Parathyroid adenoma (tissue), 2 donors: ENCODE results near the gene EYA3.

ENCODE experiments used
- H2AFZ ChIP-seq: fragments of 300-600 bp; sonication (generic); one replicate; pipeline ENCODE4 v1.7.0; 2017; ENCODE audit warnings: antibody characterized with exemption, mild to moderate bottlenecking
- H3K27ac ChIP-seq: fragments of 300-600 bp; sonication (generic); one replicate; pipeline ENCODE4 v1.7.0; 2017
- H3K27me3 ChIP-seq: fragments of 300-600 bp; sonication (generic); one replicate; pipeline ENCODE4 v1.7.0; 2017; ENCODE audit warnings: low read length; ENCODE audit not compliant: control insufficient read depth, insufficient read depth
- H3K36me3 ChIP-seq: fragments of 300-600 bp; sonication (generic); one replicate; pipeline ENCODE4 v1.7.0; 2017; ENCODE audit warnings: low read length; ENCODE audit not compliant: control insufficient read depth, insufficient read depth
- H3K4me1 ChIP-seq: fragments of 300-600 bp; sonication (generic); one replicate; pipeline ENCODE4 v1.7.0; 2017; ENCODE audit warnings: control low read depth
- H3K4me2 ChIP-seq: fragments of 300-600 bp; sonication (generic); one replicate; pipeline ENCODE4 v1.7.0; 2017; ENCODE audit warnings: low read length
- H3K4me3 ChIP-seq: fragments of 300-600 bp; sonication (generic); one replicate; pipeline ENCODE4 v1.7.0; 2017; ENCODE audit warnings: low read depth, low read length
- H3K79me2 ChIP-seq: fragments of 300-600 bp; sonication (generic); one replicate; pipeline ENCODE4 v1.7.0; 2017; ENCODE audit warnings: control low read depth
- H3K9ac ChIP-seq: fragments of 300-600 bp; sonication (generic); one replicate; pipeline ENCODE4 v1.7.0; 2017; ENCODE audit warnings: mild to moderate bottlenecking
- H3K9me3 ChIP-seq: fragments of 300-600 bp; sonication (generic); one replicate; pipeline ENCODE4 v1.7.0; 2017; ENCODE audit warnings: low read length; ENCODE audit not compliant: control insufficient read depth
- CTCF ChIP-seq: fragments of 300-600 bp; sonication (generic); IDR thresholded peaks from one replicate; pipeline ENCODE4 v1.7.0; 2017; ENCODE audit warnings: antibody characterized with exemption, mild to moderate bottlenecking
- donor health status: primary hyperparathyroidism.

Gene EYA3

GRCh38 chr1:27994060-27994459 is 94.3 kb downstream of the EYA3 start:
- no peaks in the 10 kb centered on the region for H3K4me1 ChIP-seq
- no peak overlapping the region for H3K4me2 ChIP-seq
- no peaks in the 10 kb centered on the region for H3K79me2 ChIP-seq
- no peaks in the 10 kb centered on the region for H3K9me3 ChIP-seq
- H2AFZ ChIP-seq = no peak overlapping the region
- H3K36me3 ChIP-seq = no peaks in the 10 kb centered on the region
- TF ChIP-seq CTCF = no peak
- no peak overlapping the region for H3K27ac ChIP-seq
- no peaks in the 10 kb centered on the region for H3K27me3 ChIP-seq
- H3K4me3 ChIP-seq = no peak overlapping the region
- no peak overlapping the region for H3K9ac ChIP-seq

GRCh38 chr1:27993241-27993640 is 95.2 kb downstream of the EYA3 start:
- H3K4me3 ChIP-seq = no peak overlapping the region
- H3K27ac ChIP-seq = no peak overlapping the region
- no peaks in the 10 kb centered on the region for H3K9me3 ChIP-seq
- no peak overlapping the region for H3K4me2 ChIP-seq
- H3K9ac ChIP-seq = no peak overlapping the region
- H3K27me3 ChIP-seq = no peaks in the 10 kb centered on the region
- no peaks in the 10 kb centered on the region for H3K79me2 ChIP-seq
- no peak for TF ChIP-seq CTCF
- no peaks in the 10 kb centered on the region for H3K36me3 ChIP-seq
- H2AFZ ChIP-seq = no peak overlapping the region
- no peaks in the 10 kb centered on the region for H3K4me1 ChIP-seq

DNA sequence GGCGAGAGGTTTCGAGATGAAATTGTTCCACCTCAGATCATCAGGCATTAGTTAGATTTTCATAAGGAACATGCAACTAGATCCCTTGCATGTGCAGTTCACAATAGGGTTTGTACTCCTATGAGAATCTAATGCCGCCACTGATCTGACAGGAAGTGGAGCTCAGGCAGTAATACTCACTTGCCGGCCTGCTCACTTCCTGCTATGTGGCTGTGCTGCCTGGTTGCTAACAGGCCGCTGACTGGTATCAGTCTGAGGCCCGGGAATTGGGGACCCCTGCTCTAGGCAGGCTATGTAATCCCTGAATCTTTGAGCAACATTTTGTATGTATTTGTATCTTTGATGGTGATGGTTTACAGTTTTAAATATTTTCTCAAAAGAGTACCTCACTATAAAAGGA is 96.1 kb downstream of the EYA3 start:
- H3K4me1 ChIP-seq = no peaks in the 10 kb centered on the region
- no peaks in the 10 kb centered on the region for H3K36me3 ChIP-seq
- H3K4me3 ChIP-seq = no peak overlapping the region
- H3K9me3 ChIP-seq = no peaks in the 10 kb centered on the region
- TF ChIP-seq CTCF = no peak
- no peak overlapping the region for H2AFZ ChIP-seq
- no peaks in the 10 kb centered on the region for H3K79me2 ChIP-seq
- no peak overlapping the region for H3K9ac ChIP-seq
- no peaks in the 10 kb centered on the region for H3K27me3 ChIP-seq
- H3K27ac ChIP-seq = no peak overlapping the region
- no peak overlapping the region for H3K4me2 ChIP-seq

- no peak overlapping the region for H2AFZ ChIP-seq
- H3K27ac ChIP-seq = no peak overlapping the region
- no peaks in the 10 kb centered on the region for H3K4me1 ChIP-seq
- H3K4me3 ChIP-seq = no peak overlapping the region
- no peaks in the 10 kb centered on the region for H3K36me3 ChIP-seq
- H3K4me2 ChIP-seq = no peak overlapping the region
- TF ChIP-seq CTCF = no peak
- no peaks in the 10 kb centered on the region for H3K79me2 ChIP-seq
- no peaks in the 10 kb centered on the region for H3K9me3 ChIP-seq
- H3K27me3 ChIP-seq = no peaks in the 10 kb centered on the region
- H3K9ac ChIP-seq = no peak overlapping the region
Measured at GRCh38 chr1:27990920-27991537, 97.4 kb downstream of the EYA3 start.

- Histone ChIP-seq H3K4me2 (no peak overlapping the region), H3K9ac (no peak overlapping the region), H3K79me2 (no peaks in the 10 kb centered on the region), H2AFZ (no peak overlapping the region), H3K27me3 (no peaks in the 10 kb centered on the region), H3K9me3 (no peaks in the 10 kb centered on the region), H3K4me1 (no peaks in the 10 kb centered on the region), H3K36me3 (no peaks in the 10 kb centered on the region), H3K27ac (no peak overlapping the region), H3K4me3 (no peak overlapping the region)
- no peak for TF ChIP-seq CTCF
Measured at GRCh38 chr1:27981145-27981544, 107.3 kb downstream of the EYA3 start.
